GM19240 (cell line): Measurements from ENCODE around the gene SH3BP5.
"Not testable (repeated sequence)": the region's sequence is repeated elsewhere in the genome, so short reads cannot be mapped to it uniquely, and the experiment has no call there.

Experiments used
- DNase-seq: peaks from one replicate; pipeline ENCODE4 v3.0.0; 2011; ENCODE audit warnings: low spot score; ENCODE audit not compliant: insufficient read length

Gene SH3BP5

GRCh38 chr3:15332405-15333098 is at the start of gene SH3BP5:
Gene SH3BP5 (minus strand): TSS chr3:15332586. CDS start chr3:15332408, 178 bp downstream.
- peak; percentile 57 for DNase-seq

GRCh38 chr3:15380980-15381890 is 48.8 kb upstream of the SH3BP5 start:
- DNase-seq = no peak

- peak; percentile 19 for DNase-seq
These were observed 45.8 kb upstream of the SH3BP5 start for GRCh38 chr3:15377961-15378791.

- DNase-seq = no peak
These were observed 43.1 kb upstream of the SH3BP5 start for GRCh38 chr3:15375461-15376000.

GRCh38 chr3:15372918-15373317 is 40.5 kb upstream of the SH3BP5 start:
- DNase-seq = no peak

- no peak for DNase-seq
These were observed 36.3 kb upstream of the SH3BP5 start for GRCh38 chr3:15368561-15369135.

- DNase-seq = no peak
These were observed 34.7 kb upstream of the SH3BP5 start for GRCh38 chr3:15367059-15367458.

- DNase-seq = not testable (repeated sequence)
These were observed 31.7 kb upstream of the SH3BP5 start for GRCh38 chr3:15364078-15364477.

- peak; percentile 54 for DNase-seq
These were observed 29.3 kb upstream of the SH3BP5 start for GRCh38 chr3:15361494-15362214.

- no peak for DNase-seq
These were observed 28.6 kb upstream of the SH3BP5 start for GRCh38 chr3:15360788-15361493.

- no peak for DNase-seq
These were observed 27.5 kb upstream of the SH3BP5 start for GRCh38 chr3:15359677-15360397.

- not testable (repeated sequence) for DNase-seq
These were observed 24.3 kb upstream of the SH3BP5 start for GRCh38 chr3:15356651-15357061.

GRCh38 chr3:15356176-15356575 is 23.8 kb upstream of the SH3BP5 start:
- DNase-seq = no peak

- no peak for DNase-seq
These were observed 22.7 kb upstream of the SH3BP5 start for GRCh38 chr3:15355086-15355485.

- DNase-seq = no peak
These were observed 22.1 kb upstream of the SH3BP5 start for GRCh38 chr3:15354485-15354884.

GRCh38 chr3:15350141-15350540 is 17.8 kb upstream of the SH3BP5 start:
- DNase-seq = no peak

- DNase-seq = not testable (repeated sequence)
These were observed 17.1 kb upstream of the SH3BP5 start for GRCh38 chr3:15349438-15349837.

GRCh38 chr3:15348246-15348645 is 15.9 kb upstream of the SH3BP5 start:
- no peak for DNase-seq

GRCh38 chr3:15347737-15348110 is 15.3 kb upstream of the SH3BP5 start:
- DNase-seq = no peak
